ENCODE data around the gene CYB5R4.
A peak's percentile ranks its signal among the peaks of the same experiment; 100 is the strongest.
"Not testable (repeated sequence)": the region's sequence is repeated elsewhere in the genome, so short reads cannot be mapped to it uniquely, and the experiment has no call there.

CYB5R4 gene

DNA sequence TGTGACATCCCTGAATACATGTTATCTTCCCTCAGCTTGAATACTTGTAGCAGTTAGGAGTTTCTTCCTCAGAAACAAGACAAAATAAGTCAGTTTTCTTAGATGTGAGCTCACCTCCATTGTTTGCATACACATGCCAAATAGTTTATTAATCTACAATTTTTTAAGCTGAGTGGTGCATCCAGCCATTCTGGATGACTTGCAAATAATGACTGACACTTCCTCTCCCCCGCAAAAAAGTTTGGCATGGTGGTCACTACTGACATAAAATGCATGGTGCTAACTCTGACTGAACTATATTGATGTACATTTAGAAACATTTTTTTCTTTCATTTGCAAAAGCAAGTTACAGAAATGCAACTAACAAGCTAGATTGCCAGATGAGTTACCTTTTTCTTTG lies 55.5 kb downstream of the CYB5R4 start:
- DNase-seq = no peak

- DNase-seq = peak; percentile 40
These were observed 57.5 kb downstream of the CYB5R4 start for GRCh38 chr6:83917001-83917400.

DNA sequence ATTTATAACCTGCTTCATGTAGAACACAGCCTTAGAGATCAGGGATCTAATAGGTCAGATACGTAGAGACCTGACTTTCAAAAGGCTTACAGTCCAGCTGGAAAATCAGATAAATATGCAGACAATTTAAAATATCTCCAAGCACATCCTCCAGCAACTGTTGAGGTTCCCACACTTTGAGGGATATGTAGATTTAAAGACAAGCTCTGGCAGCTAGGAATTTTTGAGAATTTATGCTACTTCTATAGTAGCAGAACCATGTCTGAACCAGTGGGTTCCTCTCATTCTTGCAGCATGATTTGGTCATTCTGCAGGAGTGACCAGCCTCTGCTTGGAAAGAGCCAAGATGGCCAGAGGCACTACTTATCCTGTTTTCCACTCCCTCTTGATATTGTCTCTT lies 60.5 kb downstream of the CYB5R4 start:
- DNase-seq = peak; percentile 70

- no peak for DNase-seq
These were observed 61.8 kb downstream of the CYB5R4 start for GRCh38 chr6:83921315-83921714.

DNA sequence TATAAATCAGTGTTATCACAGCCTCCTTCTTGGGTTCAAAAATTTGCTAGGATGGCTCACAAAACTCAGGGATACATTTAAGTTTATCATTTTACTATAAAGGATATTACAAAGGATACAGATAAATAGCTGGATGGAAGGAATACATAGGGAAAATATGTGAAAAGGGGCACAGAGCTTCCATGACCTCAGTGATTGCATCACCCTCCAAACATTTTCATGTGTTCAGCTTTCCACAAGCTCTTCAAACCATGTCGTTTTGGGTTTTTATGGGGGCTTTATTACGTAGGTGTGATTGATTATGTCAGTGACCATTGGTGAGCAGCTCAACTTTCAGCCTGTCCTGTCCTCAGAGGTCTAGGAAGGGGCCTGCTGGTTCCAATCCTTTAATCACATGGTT lies 68.0 kb downstream of the CYB5R4 start:
- no peak for DNase-seq

DNA sequence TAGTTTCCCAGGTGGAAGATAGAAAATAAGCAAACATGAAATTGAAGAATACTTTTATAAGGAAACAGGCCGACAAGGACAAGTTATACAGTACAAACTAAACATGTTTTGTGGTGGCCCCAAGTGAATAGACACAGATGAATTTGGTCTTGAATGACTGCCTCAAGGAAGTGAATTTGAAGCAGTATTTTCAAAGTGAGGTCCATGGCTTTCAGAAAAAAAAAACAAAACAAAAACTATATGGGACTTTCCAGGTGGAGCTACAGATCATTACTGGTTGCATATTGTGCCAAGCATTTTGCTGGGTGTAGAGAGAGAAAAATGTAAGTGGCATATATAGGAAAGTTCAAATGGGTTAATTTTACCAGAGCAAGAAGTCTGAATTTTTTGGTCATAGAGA lies 68.8 kb downstream of the CYB5R4 start:
- no peak for DNase-seq

DNA sequence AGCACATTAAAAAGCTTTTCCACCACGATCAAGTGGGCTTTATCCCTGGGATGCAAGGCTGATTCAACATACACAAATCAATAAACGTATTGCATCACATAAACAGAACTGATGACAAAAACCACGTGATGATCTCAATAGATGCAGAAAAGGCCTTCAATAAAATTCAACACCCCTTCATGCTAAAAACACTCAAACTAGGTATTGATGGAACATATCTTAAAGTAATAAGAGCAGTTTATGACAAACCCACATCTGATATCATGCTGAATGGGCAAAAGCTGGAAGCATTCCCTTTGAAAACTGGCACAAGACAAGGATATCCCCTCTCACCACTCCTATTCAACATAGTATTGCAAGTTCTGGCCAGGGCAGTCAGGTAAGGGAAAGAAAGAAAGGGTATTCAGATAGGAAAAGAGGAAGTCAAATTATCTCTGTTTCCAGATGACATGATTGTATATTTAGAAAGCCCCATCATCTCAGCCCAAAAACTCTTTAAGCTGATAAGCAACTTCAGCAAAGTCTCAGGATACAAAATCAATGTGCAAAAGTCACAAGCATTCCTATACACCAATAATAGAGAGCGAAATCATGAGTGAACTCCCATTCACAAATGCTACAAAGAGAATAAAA lies 86.8 kb downstream of the CYB5R4 start:
- not testable (repeated sequence) for DNase-seq

GRCh38 chr6:83947983-83948382 lies 88.5 kb downstream of the CYB5R4 start:
- not testable (repeated sequence) for DNase-seq

GRCh38 chr6:83948851-83949250 lies 89.4 kb downstream of the CYB5R4 start:
- no peak for DNase-seq

DNA sequence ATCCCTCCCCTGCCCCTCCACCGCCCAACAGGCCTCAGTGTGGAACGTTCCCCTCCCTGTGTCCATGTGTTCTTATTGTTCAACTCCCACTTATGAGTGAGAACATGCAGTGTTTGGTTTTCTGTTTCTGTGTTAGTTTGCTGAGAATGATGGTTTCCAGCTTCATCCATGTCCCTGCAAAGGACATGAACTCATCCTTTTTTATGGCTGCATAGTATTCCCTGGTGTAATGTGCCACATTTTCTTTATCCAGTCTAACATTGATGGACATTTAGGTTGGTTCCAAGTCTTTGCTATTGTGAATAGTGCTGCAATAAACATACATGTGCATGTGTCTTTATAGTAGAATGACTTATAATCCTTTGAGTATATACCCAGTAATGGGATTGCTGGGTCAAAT lies 91.9 kb downstream of the CYB5R4 start:
- not testable (repeated sequence) for DNase-seq

- DNase-seq = no peak
These were observed 93.3 kb downstream of the CYB5R4 start for GRCh38 chr6:83952830-83953229.

DNA sequence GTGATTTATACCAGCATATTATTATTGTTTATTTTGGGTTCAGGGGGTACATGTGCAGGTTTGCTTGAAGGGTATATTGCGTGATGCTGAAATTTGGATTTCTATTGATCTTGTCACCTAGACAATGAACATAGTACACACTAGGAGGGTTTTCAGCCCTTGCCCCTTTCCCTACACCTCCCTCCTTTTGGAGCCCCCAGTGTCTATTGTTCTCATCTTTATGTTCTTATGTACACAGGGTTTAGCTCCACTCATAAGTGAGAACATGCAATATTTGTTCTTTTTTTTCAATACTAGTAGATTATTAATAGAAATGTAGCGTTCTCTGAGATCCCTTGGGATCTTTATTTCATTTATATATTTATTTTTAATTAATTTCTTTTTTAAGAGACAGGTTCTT lies 94.9 kb downstream of the CYB5R4 start:
- no peak for DNase-seq

DNA sequence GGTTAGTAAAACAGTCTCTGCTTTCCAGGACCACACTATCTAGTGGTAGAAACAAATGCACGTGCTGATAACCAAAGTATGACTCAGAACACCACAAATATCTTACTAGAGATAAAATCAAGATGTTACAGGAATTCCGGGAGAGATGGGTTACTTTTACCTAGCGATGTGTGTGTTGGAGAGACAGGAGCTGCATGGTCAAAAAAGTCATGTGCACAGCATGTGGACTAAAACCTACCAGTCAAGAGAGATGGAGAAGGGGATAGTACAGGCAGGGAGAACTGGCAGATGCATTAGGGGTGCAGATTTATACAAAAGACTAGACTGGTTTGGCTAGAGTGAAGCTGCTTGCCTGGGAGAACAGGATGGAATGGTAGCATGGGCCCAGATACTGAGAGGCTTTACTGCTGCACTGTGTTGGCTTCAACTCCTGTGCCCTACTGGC lies 98.8 kb downstream of the CYB5R4 start:
- DNase-seq = peak; percentile 42

DNA sequence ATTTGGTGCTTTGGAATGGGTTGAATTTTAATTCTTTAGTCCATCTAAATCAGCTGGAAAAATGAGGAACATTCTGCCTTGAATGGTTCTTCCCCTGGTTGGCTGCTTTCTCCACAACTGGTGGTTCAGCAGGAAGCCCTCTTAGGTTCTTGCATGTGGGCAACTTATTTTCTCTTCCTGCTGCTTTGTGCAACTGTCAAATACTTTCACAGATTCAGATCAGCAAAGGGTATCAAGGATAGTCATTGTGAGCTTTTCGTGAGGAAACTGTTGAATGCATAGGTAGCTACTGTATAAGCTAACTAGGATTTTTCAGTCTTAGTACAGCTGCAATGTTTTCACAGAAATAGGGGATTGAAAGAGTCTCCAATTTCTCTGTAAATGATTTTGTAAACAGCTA lies 101.2 kb downstream of the CYB5R4 start:
- no peak for DNase-seq

- DNase-seq = no peak
These were observed 103.1 kb downstream of the CYB5R4 start for GRCh38 chr6:83962582-83962981.

GRCh38 chr6:83966539-83966938 lies 107.0 kb downstream of the CYB5R4 start:
- DNase-seq = no peak

DNA sequence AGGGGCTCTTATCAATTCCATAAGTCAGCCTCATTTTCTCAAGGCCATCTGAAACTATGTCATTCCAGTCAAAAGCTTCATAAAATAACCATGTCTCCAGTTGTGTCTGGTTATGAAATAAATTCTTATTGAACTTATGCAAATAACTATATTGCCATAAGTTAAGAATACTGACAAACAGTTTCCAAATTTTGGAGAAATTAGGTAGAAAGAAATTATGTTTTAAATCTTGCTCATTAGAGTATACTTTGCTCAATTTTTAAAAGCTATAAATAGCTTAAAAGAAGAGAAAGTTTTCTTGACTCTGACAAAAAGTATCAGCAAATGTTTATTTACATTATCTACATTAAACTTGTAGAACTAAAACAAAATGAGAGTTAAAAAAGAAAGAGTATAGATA lies 111.1 kb downstream of the CYB5R4 start:
- no peak for DNase-seq

DNA sequence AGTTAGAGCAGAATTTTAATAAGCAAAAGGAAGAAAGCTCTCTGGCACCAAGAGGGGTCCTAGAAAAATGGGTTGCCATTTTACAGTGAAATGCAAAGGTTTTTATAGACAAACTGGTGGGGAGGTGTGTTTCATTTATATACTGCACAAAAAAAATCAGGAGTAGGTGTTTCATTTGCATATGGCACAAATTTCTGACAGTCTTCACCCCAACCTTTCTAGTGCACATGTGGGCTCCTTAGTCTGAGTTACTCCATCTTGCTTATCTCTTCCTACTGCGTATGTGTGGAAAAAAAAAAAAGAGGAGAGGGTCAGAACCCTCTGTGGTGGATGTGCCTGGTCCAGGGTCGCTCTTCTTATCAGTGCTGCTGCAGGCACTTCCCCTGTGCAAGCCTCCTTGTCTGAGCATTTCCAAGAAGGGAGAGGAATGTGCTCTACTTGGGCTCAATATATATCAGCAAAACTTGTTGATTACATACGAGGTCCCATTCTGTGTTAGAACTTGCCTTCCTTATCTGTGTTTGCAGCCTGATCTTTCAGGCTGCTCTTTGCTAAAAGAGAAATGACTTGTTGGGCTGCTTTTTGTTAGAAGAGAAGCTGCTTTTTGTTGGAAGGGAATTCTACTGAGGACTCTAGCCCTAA lies 115.0 kb downstream of the CYB5R4 start:
- no peak for DNase-seq

- DNase-seq = no peak
These were observed 116.7 kb downstream of the CYB5R4 start for GRCh38 chr6:83976037-83976755.

DNA sequence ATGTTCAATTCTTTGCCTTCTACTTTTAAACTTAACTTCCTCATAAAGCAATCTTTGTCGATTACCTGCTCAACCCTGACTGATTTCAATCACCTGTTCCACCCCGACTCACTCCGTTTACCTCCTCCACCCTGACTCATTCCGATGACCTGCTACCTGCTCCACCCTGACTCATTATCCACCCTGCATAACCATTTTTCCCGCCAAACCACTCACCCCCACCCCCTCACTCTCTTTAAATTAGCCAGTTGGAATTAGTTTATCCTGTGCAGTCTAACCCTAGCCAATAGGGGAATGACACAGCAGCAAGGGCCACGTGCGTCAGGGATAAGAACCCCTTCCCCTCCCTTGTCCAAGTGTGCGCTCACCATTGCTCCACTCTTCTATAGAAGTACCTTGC lies 117.4 kb downstream of the CYB5R4 start:
- DNase-seq = no peak

- no peak for DNase-seq
These were observed 118.8 kb downstream of the CYB5R4 start for GRCh38 chr6:83978324-83978734.

DNA sequence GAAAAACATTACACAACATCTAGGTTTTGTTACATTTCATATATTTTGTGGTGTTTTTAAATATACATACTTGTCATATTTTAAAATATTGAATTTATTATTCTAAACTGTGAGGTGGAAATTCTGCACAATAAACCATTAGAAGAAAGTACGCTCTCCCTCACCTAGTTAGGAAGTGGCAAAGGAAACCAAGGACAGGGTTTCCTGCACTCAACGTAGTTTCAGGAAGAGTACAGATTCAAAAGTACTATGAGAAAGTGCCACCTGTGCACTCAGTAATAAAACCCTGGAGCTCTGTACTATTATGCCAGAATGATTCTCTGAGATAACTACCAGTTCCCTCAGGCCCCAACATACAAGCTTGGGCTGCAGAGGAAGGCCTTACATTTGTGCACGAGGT lies 119.5 kb downstream of the CYB5R4 start:
- no peak for DNase-seq

DNA sequence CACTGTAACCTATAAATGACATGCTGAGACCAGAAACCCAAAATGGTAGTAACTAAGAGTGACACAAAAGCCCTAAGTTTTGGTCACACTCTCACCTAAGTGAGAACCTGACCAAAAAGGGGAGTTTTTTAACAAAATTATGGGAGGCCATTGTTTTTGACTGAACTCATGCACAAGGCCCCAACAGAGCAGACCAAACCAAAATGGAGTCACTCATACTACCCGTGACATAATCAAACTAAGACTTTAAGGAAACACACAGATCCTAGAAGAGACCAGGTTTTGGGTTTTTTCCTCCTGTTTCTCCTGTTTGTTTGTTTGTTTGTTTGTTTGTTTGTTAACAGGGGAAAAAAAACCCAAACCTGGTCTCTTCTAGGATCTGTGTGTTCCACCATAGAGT lies 124.9 kb downstream of the CYB5R4 start:
- DNase-seq = no peak

DNA sequence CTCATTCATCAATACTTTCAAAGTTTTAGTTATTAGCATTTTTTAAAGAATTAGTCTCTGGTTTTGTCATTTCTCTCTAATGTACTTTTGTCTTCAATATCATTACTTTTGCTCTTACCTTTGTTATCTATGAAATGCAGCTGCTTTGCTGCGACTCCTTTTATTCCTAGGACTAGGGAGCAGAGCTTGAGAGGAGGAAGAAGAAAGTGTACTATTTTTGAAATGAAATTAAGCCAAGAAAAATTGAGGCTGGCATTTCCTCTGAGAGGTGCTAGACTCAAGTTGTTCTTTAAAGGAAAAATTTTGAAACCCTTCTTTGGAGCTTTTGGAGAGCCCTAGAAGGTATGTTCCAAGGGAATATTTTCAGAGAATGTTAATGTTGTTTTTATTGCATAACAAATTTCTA lies 125.8 kb downstream of the CYB5R4 start:
- no peak for DNase-seq

All from fibroblast of skin of abdomen (primary cell).